ENCODE data around the gene ELOVL4.

GRCh38 chr6:79993012-79993910 lies 45.9 kb upstream of the ELOVL4 start:
- TF ChIP-seq POLR2A (IDR thresholded peaks at IDR 0.05) = no peak
- TF ChIP-seq, protein P1, sequence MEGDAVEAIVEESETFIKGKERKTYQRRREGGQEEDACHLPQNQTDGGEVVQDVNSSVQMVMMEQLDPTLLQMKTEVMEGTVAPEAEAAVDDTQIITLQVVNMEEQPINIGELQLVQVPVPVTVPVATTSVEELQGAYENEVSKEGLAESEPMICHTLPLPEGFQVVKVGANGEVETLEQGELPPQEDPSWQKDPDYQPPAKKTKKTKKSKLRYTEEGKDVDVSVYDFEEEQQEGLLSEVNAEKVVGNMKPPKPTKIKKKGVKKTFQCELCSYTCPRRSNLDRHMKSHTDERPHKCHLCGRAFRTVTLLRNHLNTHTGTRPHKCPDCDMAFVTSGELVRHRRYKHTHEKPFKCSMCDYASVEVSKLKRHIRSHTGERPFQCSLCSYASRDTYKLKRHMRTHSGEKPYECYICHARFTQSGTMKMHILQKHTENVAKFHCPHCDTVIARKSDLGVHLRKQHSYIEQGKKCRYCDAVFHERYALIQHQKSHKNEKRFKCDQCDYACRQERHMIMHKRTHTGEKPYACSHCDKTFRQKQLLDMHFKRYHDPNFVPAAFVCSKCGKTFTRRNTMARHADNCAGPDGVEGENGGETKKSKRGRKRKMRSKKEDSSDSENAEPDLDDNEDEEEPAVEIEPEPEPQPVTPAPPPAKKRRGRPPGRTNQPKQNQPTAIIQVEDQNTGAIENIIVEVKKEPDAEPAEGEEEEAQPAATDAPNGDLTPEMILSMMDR (IDR thresholded peaks at IDR 0.05) = no peak

Data from stomach (tissue), 4 donors.